RWPE2 (cell line): ENCODE measurements around the gene SEL1L3.

Experiments
- ATAC-seq: fragments of 200-7000 bp; cut with Tn5 transposase; 3 replicates; pipeline ENCODE4 v1.9.1; 2021; ENCODE audit warnings: low read depth
- DNase-seq: peaks from one replicate; pipeline ENCODE4 v3.0.0-alpha.2; 2020; ENCODE audit warnings: low spot score
- H3K27ac ChIP-seq: fragments of 450-650 bp; 2 replicates; pipeline ENCODE4 v1.5.1; 2017; ENCODE audit warnings: mild to moderate bottlenecking; ENCODE audit not compliant: poor library complexity, severe bottlenecking
- H3K27me3 ChIP-seq: fragments of 250-450 bp; sonication (Bioruptor Pico); 2 replicates; pipeline ENCODE4 v1.5.1; 2021; ENCODE audit warnings: mild to moderate bottlenecking, moderate library complexity; ENCODE audit not compliant: insufficient read depth, poor library complexity, severe bottlenecking
- H3K36me3 ChIP-seq: fragments of 250-450 bp; sonication (Bioruptor Pico); 2 replicates; pipeline ENCODE4 v1.5.1; 2020; ENCODE audit warnings: low read depth, mild to moderate bottlenecking, moderate library complexity
- H3K4me1 ChIP-seq: fragments of 250-450 bp; sonication (Bioruptor Pico); 2 replicates; pipeline ENCODE4 v1.5.1; 2021; ENCODE audit warnings: mild to moderate bottlenecking, moderate library complexity; ENCODE audit not compliant: insufficient read depth, poor library complexity, severe bottlenecking
- H3K4me3 ChIP-seq: fragments of 250-450 bp; sonication (Bioruptor Pico); 2 replicates; pipeline ENCODE4 v1.5.1; 2021; ENCODE audit warnings: mild to moderate bottlenecking, moderate library complexity; ENCODE audit not compliant: severe bottlenecking
- H3K9me3 ChIP-seq: fragments of 250-450 bp; sonication (Bioruptor Pico); 2 replicates; pipeline ENCODE4 v1.5.1; 2021; ENCODE audit warnings: mild to moderate bottlenecking, moderate library complexity; ENCODE audit not compliant: severe bottlenecking
- CTCF ChIP-seq: fragments of 450-650 bp; IDR thresholded peaks from one replicate; pipeline ENCODE4 v1.5.1; 2017; ENCODE audit warnings: mild to moderate bottlenecking, moderate library complexity; ENCODE audit not compliant: poor library complexity, severe bottlenecking

The SEL1L3 gene

GRCh38 chr4:25816591-25817058, 46.2 kb downstream of the SEL1L3 start:
- DNase-seq (no peak), ATAC-seq (no peak)
- Histone ChIP-seq H3K27ac (peak overlapping the region; percentile 79), H3K4me1 (peaks cover 35% of the 10 kb centered on the region), H3K9me3 (no peaks in the 10 kb centered on the region), H3K36me3 (peaks cover 15% of the 10 kb centered on the region), H3K4me3 (no peak overlapping the region), H3K27me3 (no peaks in the 10 kb centered on the region)
- TF ChIP-seq CTCF = no peak

- Histone ChIP-seq H3K27ac (peak overlapping the region; percentile 92), H3K36me3 (peaks cover 15% of the 10 kb centered on the region)
- TF ChIP-seq CTCF = no peak
Measured at GRCh38 chr4:25815586-25815985, 47.2 kb downstream of the SEL1L3 start.

GRCh38 chr4:25814301-25815136, 48.3 kb downstream of the SEL1L3 start:
- H3K4me1 ChIP-seq = peaks cover 35% of the 10 kb centered on the region
- DNase-seq (peak; percentile 74), ATAC-seq (peak; percentile 81)
- H3K4me3 ChIP-seq = no peak overlapping the region
- H3K27ac ChIP-seq = peak overlapping the region; percentile 92
- H3K36me3 ChIP-seq = peaks cover 11% of the 10 kb centered on the region; the same call in 1 of the 2 replicates
- no peaks in the 10 kb centered on the region for H3K9me3 ChIP-seq
- no peak for TF ChIP-seq CTCF
- H3K27me3 ChIP-seq = no peaks in the 10 kb centered on the region

More at GRCh38 chr4:25815586-25815985, 47.2 kb downstream of the SEL1L3 start:
- ATAC-seq (no peak), DNase-seq (no peak)
- peaks cover 35% of the 10 kb centered on the region for H3K4me1 ChIP-seq
- no peaks in the 10 kb centered on the region for H3K27me3 ChIP-seq
- H3K9me3 ChIP-seq = no peaks in the 10 kb centered on the region
- H3K4me3 ChIP-seq = no peak overlapping the region

GRCh38 chr4:25813448-25814106, 49.2 kb downstream of the SEL1L3 start:
- no peak for TF ChIP-seq CTCF
- Histone ChIP-seq H3K4me3 (no peak overlapping the region), H3K27me3 (no peaks in the 10 kb centered on the region), H3K4me1 (peaks cover 35% of the 10 kb centered on the region), H3K27ac (peak overlapping the region; percentile 92), H3K36me3 (peaks cover 7% of the 10 kb centered on the region; the same call in 1 of the 2 replicates), H3K9me3 (no peaks in the 10 kb centered on the region)
- ATAC-seq = peak; percentile 33
- DNase-seq = no peak

GRCh38 chr4:25811841-25812240, 50.9 kb downstream of the SEL1L3 start:
- Histone ChIP-seq H3K4me1 (peaks cover 30% of the 10 kb centered on the region), H3K27ac (no peak overlapping the region), H3K9me3 (no peaks in the 10 kb centered on the region), H3K27me3 (no peaks in the 10 kb centered on the region), H3K4me3 (no peak overlapping the region), H3K36me3 (peaks cover 3% of the 10 kb centered on the region; the same call in 1 of the 2 replicates)
- no peak for TF ChIP-seq CTCF
- DNase-seq (no peak), ATAC-seq (no peak)
